Neuronal stem cell (in vitro differentiated cells): ENCODE data around the gene PCDHA1.
"Not testable (repeated sequence)": the region's sequence is repeated elsewhere in the genome, so short reads cannot be mapped to it uniquely, and the experiment has no call there.

ENCODE experiments used
- DNase-seq: peaks from one replicate; pipeline ENCODE4 v3.0.0-alpha.2; 2013; ENCODE audit warnings: low spot score
- H2AFZ ChIP-seq: one replicate; pipeline ENCODE4 v1.6.1; 2013; ENCODE audit warnings: mild to moderate bottlenecking, low read length, inconsistent platforms
- H2AK5ac ChIP-seq: 2 replicates; pipeline ENCODE4 v1.6.1; 2013; ENCODE audit warnings: low read depth, mild to moderate bottlenecking, inconsistent platforms, low read length, moderate library complexity, mixed read lengths
- H2BK120ac ChIP-seq: 2 replicates; pipeline ENCODE4 v1.6.1; 2013; ENCODE audit warnings: low read depth, mild to moderate bottlenecking, inconsistent platforms, low read length, moderate library complexity, mixed read lengths
- H2BK12ac ChIP-seq: one replicate; pipeline ENCODE4 v1.6.1; 2013; ENCODE audit warnings: low read length, inconsistent platforms
- H2BK15ac ChIP-seq: 2 replicates; pipeline ENCODE4 v1.6.1; 2013; ENCODE audit warnings: mild to moderate bottlenecking, low read length, inconsistent platforms, mixed read lengths
- H2BK5ac ChIP-seq: one replicate; pipeline ENCODE4 v1.6.1; 2013; ENCODE audit warnings: inconsistent platforms, mild to moderate bottlenecking, low read length, moderate library complexity
- H3K14ac ChIP-seq: one replicate; pipeline ENCODE4 v1.6.1; 2013; ENCODE audit warnings: low read length, inconsistent platforms
- H3K18ac ChIP-seq: 2 replicates; pipeline ENCODE4 v1.6.1; 2013; ENCODE audit warnings: low read length, inconsistent platforms
- H3K23ac ChIP-seq: 2 replicates; pipeline ENCODE4 v1.6.1; 2013; ENCODE audit warnings: low read depth, mild to moderate bottlenecking, mixed read lengths, low read length, inconsistent platforms; ENCODE audit not compliant: poor library complexity
- H3K27ac ChIP-seq: replicated peaks from 3 replicates; pipeline ENCODE4 v1.5.1; 2013; ENCODE audit warnings: low read length, inconsistent platforms
- H3K27me3 ChIP-seq, 3 experiments: 2 replicates each; pipeline ENCODE4 v1.6.1; 2013; ENCODE audit warnings: low read length in 3 of 3, mild to moderate bottlenecking in 2 of 3, inconsistent platforms in 1 of 3, low read depth in 1 of 3, mixed read lengths in 1 of 3, moderate library complexity in 1 of 3; ENCODE audit not compliant: control insufficient read depth in 3 of 3, insufficient read depth in 3 of 3
- H3K36me3 ChIP-seq, 2 donors: replicated peaks in 1 of 2; 2 replicates each; pipeline ENCODE4 v1.6.1; 2013; ENCODE audit warnings: low read length in 2 of 2; ENCODE audit not compliant: control insufficient read depth in 2 of 2, insufficient read depth in 2 of 2
- H3K4ac ChIP-seq: 2 replicates; pipeline ENCODE4 v1.6.1; 2013; ENCODE audit warnings: inconsistent platforms, mild to moderate bottlenecking, low read length, moderate library complexity
- H3K4me1 ChIP-seq, 2 donors: 1 replicate in 1 of 2; 2 replicates in 1 of 2; pipeline ENCODE4 v1.6.1; 2013; ENCODE audit warnings: low read length in 2 of 2, low read depth in 1 of 2; ENCODE audit not compliant: control insufficient read depth in 2 of 2, insufficient read depth in 1 of 2
- H3K4me2 ChIP-seq: one replicate; pipeline ENCODE4 v1.6.1; 2013; ENCODE audit warnings: mild to moderate bottlenecking, low read length, inconsistent platforms; ENCODE audit not compliant: insufficient read depth, poor library complexity, severe bottlenecking
- H3K4me3 ChIP-seq, 2 donors: 2 replicates each; pipeline ENCODE4 v1.5.1; 2013; ENCODE audit warnings: low read length in 2 of 2, mild to moderate bottlenecking in 2 of 2, inconsistent platforms in 1 of 2, moderate library complexity in 1 of 2
- H3K79me1 ChIP-seq: one replicate; pipeline ENCODE4 v1.6.1; 2013; ENCODE audit warnings: low read depth, mild to moderate bottlenecking, inconsistent platforms, low read length, moderate library complexity
- H3K9ac ChIP-seq: one replicate; pipeline ENCODE4 v1.6.1; 2013; ENCODE audit warnings: mild to moderate bottlenecking, low read depth, low read length, inconsistent platforms; ENCODE audit not compliant: poor library complexity
- H3K9me3 ChIP-seq, 2 donors: replicated peaks in 1 of 2; 2 replicates each; pipeline versions ENCODE3 to v1.6.1; 2013; ENCODE audit warnings: low read length in 2 of 2, mild to moderate bottlenecking in 2 of 2, inconsistent platforms in 1 of 2, low read depth in 1 of 2, mixed read lengths in 1 of 2, moderate library complexity in 1 of 2; ENCODE audit not compliant: control insufficient read depth in 2 of 2, insufficient read depth in 1 of 2
- H4K8ac ChIP-seq: one replicate; pipeline ENCODE4 v1.6.1; 2013; ENCODE audit warnings: low read depth, mild to moderate bottlenecking, inconsistent platforms, low read length, moderate library complexity
- H4K91ac ChIP-seq: one replicate; pipeline ENCODE4 v1.6.1; 2013; ENCODE audit warnings: low read length, low read depth, mild to moderate bottlenecking, inconsistent platforms; ENCODE audit not compliant: poor library complexity
- WGBS, 2 donors: extraction: QIAGEN DNeasy Blood & Tissue Kit; methylation state at CpG; one replicate each; pipeline ENCODE4 v1.1.7; 2013; ENCODE audit warnings: missing lambda C conversion rate in 2 of 2, mixed read lengths in 1 of 2; ENCODE audit not compliant: insufficient read length in 2 of 2, insufficient replicate concordance in 1 of 2; ENCODE audit errors: extremely low coverage in 2 of 2; 5-methylcytosine and 5-hydroxymethylcytosine counted together

Gene PCDHA1

GRCh38 chr5:140808889-140809291 is 22.9 kb downstream of the PCDHA1 start:
- no peak overlapping the region for H3K14ac ChIP-seq
- peaks cover 12 to 38% of the 10 kb centered on the region in 2 donors for H3K9me3 ChIP-seq
- no peak for DNase-seq
- no peak overlapping the region for H4K91ac ChIP-seq
- H2BK12ac ChIP-seq, result no peak overlapping the region
- no peaks in the 10 kb centered on the region for H3K27me3 ChIP-seq
- H3K27ac ChIP-seq, result no peak overlapping the region
- no peak overlapping the region for H2AFZ ChIP-seq
- H4K8ac ChIP-seq, result no peak overlapping the region
- no peak overlapping the region for H3K4me3 ChIP-seq
- H2BK5ac ChIP-seq, result no peak overlapping the region
- no peak overlapping the region for H3K4me2 ChIP-seq
- H3K4me1 ChIP-seq, result no peaks in the 10 kb centered on the region
- H3K23ac ChIP-seq, result peak overlapping the region; percentile 91
- no peak overlapping the region for H2BK15ac ChIP-seq
- no peak overlapping the region for H2AK5ac ChIP-seq
- no CpG with 5 or more reads among the region's 43 CpGs for WGBS, 2 donors
- H3K9ac ChIP-seq, result peak overlapping the region; percentile 60
- H3K36me3 ChIP-seq, result peaks cover 4 to 10% of the 10 kb centered on the region in 2 donors
- no peak overlapping the region for H3K4ac ChIP-seq
- H3K79me1 ChIP-seq, result peaks cover 9% of the 10 kb centered on the region
- no peak overlapping the region for H2BK120ac ChIP-seq
- H3K18ac ChIP-seq, result no peak overlapping the region

- no peak for DNase-seq
- no peak within 1 kb of the TSS for H3K4me3 ChIP-seq
- no peak within 1 kb of the TSS for H3K4me2 ChIP-seq
- H2BK12ac ChIP-seq, result no peak within 1 kb of the TSS
- no peak within 1 kb of the TSS for H2AFZ ChIP-seq
- H3K27me3 ChIP-seq, result no peaks in the 10 kb centered on the region
- H3K36me3 ChIP-seq, result peaks cover 3 to 44% of the 10 kb centered on the region in 2 donors
- no peak within 1 kb of the TSS for H3K23ac ChIP-seq
- peaks cover 4% of the 10 kb centered on the region for H3K79me1 ChIP-seq
- no peak within 1 kb of the TSS for H3K9ac ChIP-seq
- WGBS, 2 donors, result 100% methylated on average over 2 of the region's 39 CpGs; no CpG with 5 or more reads in 1 of the 2 donors
- no peak within 1 kb of the TSS for H3K4ac ChIP-seq
- H3K4me1 ChIP-seq, result no peaks in the 10 kb centered on the region
- H3K18ac ChIP-seq, result no peak within 1 kb of the TSS
- H2BK120ac ChIP-seq, result no peak within 1 kb of the TSS
- no peak within 1 kb of the TSS for H2BK15ac ChIP-seq
- H3K14ac ChIP-seq, result no peak within 1 kb of the TSS
- no peak within 1 kb of the TSS for H4K91ac ChIP-seq
- no peak within 1 kb of the TSS for H3K27ac ChIP-seq
- H3K9me3 ChIP-seq, result peaks cover 10 to 51% of the 10 kb centered on the region in 2 donors
- H4K8ac ChIP-seq, result no peak within 1 kb of the TSS
- H2BK5ac ChIP-seq, result no peak within 1 kb of the TSS
- H2AK5ac ChIP-seq, result no peak within 1 kb of the TSS
Measured at GRCh38 chr5:140821375-140822280, 35.7 kb downstream of the PCDHA1 start, which contains the start of gene PCDHA5. Gene PCDHA5 (plus strand): TSS chr5:140821613.

- Histone ChIP-seq H3K27ac (no peak overlapping the region), H3K4me3 (no peak overlapping the region), H3K4me2 (no peak overlapping the region), H3K27me3 (no peaks in the 10 kb centered on the region), H3K4me1 (no peaks in the 10 kb centered on the region), H2BK12ac (no peak overlapping the region), H2BK15ac (no peak overlapping the region), H4K91ac (no peak overlapping the region), H3K4ac (no peak overlapping the region), H3K18ac (no peak overlapping the region), H2BK5ac (no peak overlapping the region), H2AFZ (no peak overlapping the region), H3K79me1 (peaks cover 4% of the 10 kb centered on the region), H3K14ac (no peak overlapping the region), H3K9ac (no peak overlapping the region), H2AK5ac (no peak overlapping the region), H4K8ac (no peak overlapping the region), H2BK120ac (no peak overlapping the region), H3K36me3 (peaks cover 3 to 44% of the 10 kb centered on the region in 2 donors), H3K9me3 (peaks cover 10 to 48% of the 10 kb centered on the region in 2 donors), H3K23ac (no peak overlapping the region)
- no CpG with 5 or more reads among the region's 6 CpGs for WGBS, 2 donors
- no peak for DNase-seq
Measured at GRCh38 chr5:140822281-140822629, 36.3 kb downstream of the PCDHA1 start.

- peaks cover 3 to 42% of the 10 kb centered on the region in 2 donors for H3K36me3 ChIP-seq
- not testable (repeated sequence) for H3K4ac ChIP-seq, H2BK5ac ChIP-seq, H2BK120ac ChIP-seq, H3K27ac ChIP-seq, H2BK15ac ChIP-seq, H2AFZ ChIP-seq, H2BK12ac ChIP-seq, H3K23ac ChIP-seq, H3K4me2 ChIP-seq, H3K27me3 ChIP-seq, H3K79me1 ChIP-seq, H4K8ac ChIP-seq, DNase-seq, H2AK5ac ChIP-seq, H4K91ac ChIP-seq, H3K18ac ChIP-seq, H3K4me1 ChIP-seq, H3K9ac ChIP-seq
- H3K4me3 ChIP-seq, result peak overlapping the region in 1 of 2 donors; percentile 65
- no CpG with 5 or more reads among the region's 48 CpGs for WGBS, 2 donors
- H3K9me3 ChIP-seq, result peaks cover 10 to 45% of the 10 kb centered on the region in 2 donors
- peak overlapping the region; percentile 8 for H3K14ac ChIP-seq
Measured at GRCh38 chr5:140822969-140823368, 37.0 kb downstream of the PCDHA1 start.
